GM21381 (cell line): ENCODE data around the gene FUCA1.
"Not testable (repeated sequence)": the region's sequence is repeated elsewhere in the genome, so short reads cannot be mapped to it uniquely, and the experiment has no call there.

Source experiments
- ATAC-seq: cut with Tn5 transposase; IDR thresholded peaks from one replicate; pipeline ENCODE4 v1.9.1; 2021; ENCODE audit warnings: mild to moderate bottlenecking, moderate library complexity; ENCODE audit not compliant: unreplicated experiment

FUCA1 gene

DNA sequence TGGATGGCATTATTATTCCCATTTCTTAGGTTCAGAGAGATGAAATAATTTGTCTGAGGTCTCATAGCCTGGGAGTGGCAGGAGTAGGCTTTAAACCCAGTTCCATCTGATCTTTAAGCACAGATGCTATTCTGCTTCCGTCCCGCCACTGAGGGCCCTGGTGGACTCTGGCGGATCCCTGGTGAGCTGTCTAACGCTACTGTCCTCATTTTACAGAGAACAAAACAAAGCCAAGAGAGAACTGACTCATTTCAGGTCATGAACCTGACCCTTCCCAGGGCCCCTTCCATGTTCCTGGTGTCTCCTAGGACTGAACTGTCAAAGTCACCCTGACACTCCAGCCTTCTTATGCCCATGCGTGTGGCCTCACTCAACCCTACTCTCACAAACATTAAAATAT, 64.4 kb downstream of the FUCA1 start:
- no peak for ATAC-seq

- ATAC-seq, result not testable (repeated sequence)
Measured at GRCh38 chr1:23802809-23803342, 65.2 kb downstream of the FUCA1 start.

- ATAC-seq, result no peak
Measured at GRCh38 chr1:23801876-23802275, 66.2 kb downstream of the FUCA1 start.

DNA sequence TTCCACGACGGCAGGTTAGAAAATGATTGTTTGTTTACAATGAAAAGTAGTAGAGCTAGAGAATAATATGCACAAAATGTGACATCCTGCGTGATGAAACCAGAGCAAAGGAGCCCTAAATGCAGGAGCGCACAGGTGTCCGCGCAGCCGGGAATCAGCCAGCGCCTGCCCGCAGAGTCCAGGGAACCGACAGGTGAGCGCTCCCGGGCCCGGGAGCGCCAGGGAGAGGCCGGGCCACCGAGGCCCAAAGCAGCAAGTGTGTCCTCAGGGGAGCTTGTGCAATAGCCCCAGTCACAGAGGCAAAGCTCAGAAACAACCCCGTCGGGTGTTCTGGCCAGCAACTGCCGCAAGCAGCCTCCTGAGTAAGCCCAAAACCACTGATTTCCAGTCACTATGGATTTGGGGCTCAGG, 66.7 kb downstream of the FUCA1 start:
- ATAC-seq, result no peak

GRCh38 chr1:23800400-23801337, 67.4 kb downstream of the FUCA1 start, which contains the start of gene GALE:
TSS of gene GALE (minus strand) at chr1:23800754. CDS start at chr1:23799007, 1,747 bp downstream.
- peak; percentile 80 for ATAC-seq

DNA sequence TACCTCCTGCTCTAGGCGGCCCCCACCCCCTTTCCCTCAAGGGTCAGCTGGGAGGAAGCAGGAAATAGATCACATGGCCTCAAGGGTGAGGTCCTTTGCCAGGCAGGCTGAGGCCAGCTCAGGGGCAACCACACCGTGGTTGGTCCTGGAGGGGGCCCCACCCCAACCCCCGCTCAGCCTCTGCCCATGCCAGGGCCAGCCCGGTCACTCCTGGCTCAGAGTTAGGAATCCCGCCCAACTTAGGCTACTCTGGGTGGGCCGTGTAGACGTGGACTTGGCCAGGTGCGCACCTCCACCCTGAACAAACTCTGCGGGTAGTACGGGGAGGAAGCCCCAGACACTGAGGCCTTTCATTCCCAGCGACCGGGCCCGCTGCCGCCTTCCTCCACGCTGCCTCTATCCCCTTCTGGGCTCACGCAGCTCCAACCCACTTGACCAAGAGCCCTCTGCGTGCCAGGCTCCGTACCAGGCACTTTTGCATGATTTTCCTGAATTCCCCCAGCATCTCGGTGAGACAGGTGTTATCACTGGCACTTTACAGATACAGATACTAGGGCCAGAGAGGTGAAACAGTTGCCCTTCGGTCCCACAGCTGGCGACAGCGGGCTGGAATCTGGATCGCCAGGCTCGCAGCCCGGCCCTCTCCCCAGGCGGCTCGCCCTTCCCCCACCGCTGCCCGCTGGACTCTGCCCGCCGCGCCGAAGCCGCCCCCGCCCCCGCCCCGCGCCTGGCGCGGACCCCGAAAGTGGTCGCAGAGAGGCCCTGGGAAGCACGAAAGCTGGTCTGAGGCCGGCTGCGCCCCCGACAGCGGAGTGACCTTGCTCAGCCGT, 68.3 kb downstream of the FUCA1 start:
- ATAC-seq, result peak; percentile 9

DNA sequence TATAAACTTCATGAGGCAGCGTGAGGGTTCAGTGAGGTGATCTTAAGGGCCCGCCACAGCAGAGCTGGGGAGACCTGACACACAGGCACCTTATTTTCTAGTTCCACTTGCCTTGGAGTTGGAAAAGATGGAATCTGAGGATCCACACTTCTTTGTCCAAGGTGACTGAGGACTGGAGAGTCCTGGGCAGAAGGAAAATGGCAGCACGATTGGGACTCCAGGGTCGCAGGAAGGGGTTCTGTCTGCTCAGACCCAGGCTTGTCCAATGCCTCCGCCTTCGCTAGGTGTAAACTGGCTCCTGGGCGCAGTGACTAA, 68.9 kb downstream of the FUCA1 start:
- ATAC-seq, result no peak

- ATAC-seq, result no peak
Measured at GRCh38 chr1:23798662-23799142, 69.4 kb downstream of the FUCA1 start.

GRCh38 chr1:23797478-23798448, 70.3 kb downstream of the FUCA1 start:
- no peak for ATAC-seq

GRCh38 chr1:23796466-23797271, 71.4 kb downstream of the FUCA1 start:
- ATAC-seq, result no peak

DNA sequence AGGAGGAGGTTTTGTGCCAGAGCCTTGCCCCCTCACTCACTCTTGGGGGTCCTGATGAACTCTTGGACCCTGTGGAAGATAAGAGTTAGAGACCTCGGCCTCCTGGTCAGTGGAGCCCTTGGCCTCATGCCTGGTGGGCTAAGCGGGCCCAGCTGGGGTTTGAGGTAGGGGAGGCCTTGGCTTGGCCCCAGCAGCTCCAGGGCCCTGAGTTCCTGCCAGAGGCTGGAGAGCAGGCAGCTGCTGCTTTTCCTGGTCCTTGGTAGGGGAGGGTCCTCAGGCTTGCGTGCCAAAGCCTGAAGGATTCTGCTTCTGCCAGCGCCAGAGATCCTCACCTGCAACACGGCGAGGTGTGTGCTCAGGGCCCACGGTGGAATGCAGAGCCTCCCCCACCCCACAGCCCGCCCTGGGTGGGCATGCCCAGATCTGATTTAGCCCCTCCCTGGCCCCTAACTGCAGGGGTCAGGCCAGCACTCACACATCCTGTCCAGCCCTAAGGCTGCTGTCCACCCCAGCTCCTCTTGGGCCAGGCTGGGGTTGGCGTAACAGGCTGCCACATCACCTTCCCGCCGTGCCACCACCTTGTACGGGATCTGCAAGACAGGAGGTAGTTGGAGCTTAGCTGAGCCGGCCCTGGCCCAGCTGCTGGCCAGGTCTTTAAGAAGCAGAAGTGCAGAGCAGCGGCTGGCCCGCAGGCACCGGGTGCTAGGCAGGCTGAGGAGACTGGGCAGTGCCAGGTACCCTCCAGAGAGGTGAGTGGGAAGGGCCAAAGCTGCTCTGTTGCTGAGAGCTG, 72.2 kb downstream of the FUCA1 start:
- no peak for ATAC-seq
